Right lobe of liver (tissue), 6 donors: Measurements from ENCODE around the gene TSPOAP1. TPM values are rescaled to one million over a fixed set of nuclear protein-coding genes. Genes with fewer than 3 reads are reported as not detected.

ENCODE experiments used
- ATAC-seq, 4 donors: fragments of 200-7000 bp; cut with Tn5 transposase; one replicate each; pipeline ENCODE4 v1.9.1; 2020; ENCODE audit warnings: mild to moderate bottlenecking in 4 of 4, moderate library complexity in 4 of 4
- DNase-seq, 3 donors: peaks; one replicate each; pipeline ENCODE4 v3.0.0-alpha.2; 2020
- H3K27ac ChIP-seq, 3 donors: fragments of 200-600 bp; one replicate each; pipeline ENCODE4 v1.8.0; 2022
- H3K27me3 ChIP-seq, 2 donors: fragments of 200-600 bp; one replicate each; pipeline ENCODE4 v1.8.0; 2022
- H3K36me3 ChIP-seq, 4 donors: fragments of 200-600 bp; sonication (generic) in 1 of 4; one replicate each; pipeline versions ENCODE4 v1.5.1 to v1.8.0; 2017 to 2022; ENCODE audit warnings: control low read depth in 1 of 4
- H3K4me1 ChIP-seq, 4 donors: fragments of 200-600 bp; sonication (generic) in 1 of 4; one replicate each; pipeline versions ENCODE4 v1.5.1 to v1.8.0; 2017 to 2022; ENCODE audit warnings: control low read depth in 1 of 4
- H3K4me3 ChIP-seq, 3 donors: fragments of 200-600 bp; one replicate each; pipeline ENCODE4 v1.8.0; 2022
- H3K9me3 ChIP-seq, 4 donors: fragments of 200-600 bp; sonication (generic) in 1 of 4; one replicate each; pipeline versions ENCODE4 v1.5.1 to v1.8.0; 2017 to 2022; ENCODE audit warnings: control low read depth in 1 of 4
- CTCF ChIP-seq, 4 donors: fragments of 200-600 bp in 3 of 4; fragments of 450-650 bp in 1 of 4; IDR thresholded peaks; one replicate each; pipeline versions ENCODE4 v1.5.1 to v1.8.0; 2016 to 2022; ENCODE audit warnings: antibody characterized with exemption in 4 of 4, mild to moderate bottlenecking in 2 of 4
- POLR2A ChIP-seq: fragments of 450-650 bp; IDR thresholded peaks from one replicate; pipeline ENCODE4 v1.6.1; 2017; ENCODE audit warnings: antibody characterized with exemption, mild to moderate bottlenecking
- WGBS: methylation state at CpG from one replicate; pipeline ENCODE4 v1.1.6; 2018; ENCODE audit warnings: low coverage, low lambda C conversion rate; ENCODE audit not compliant: insufficient coverage; ENCODE audit errors: missing lambda C conversion rate; 5-methylcytosine and 5-hydroxymethylcytosine counted together
- intact Hi-C, 2 donors: fragments of 100-400 bp; cut with DNase I; formaldehyde crosslinking; loops; one replicate each; pipeline versions ENCODE4 v1.11.2 to v1.14.1; 2022
- microRNA counts: library from miRNA; unstranded; fragments of <30 nt; microRNA quantifications from one replicate; lab custom pipeline; 2016
- microRNA-seq, 2 donors: library from miRNA; unstranded; fragments of <30 nt; microRNA quantifications; one replicate each; pipeline ENCODE4, GENCODE V29; 2019 to 2020
- small RNA-seq, 2 experiments: library from RNA; depleted of rRNA; stranded (forward); fragments of <200 nt; gene quantifications; one replicate each; pipeline ENCODE3, GENCODE V24; 2016
- total RNA-seq, 6 experiments: library from RNA; depleted of rRNA in 2 of 6; stranded (reverse); fragments of >200 nt in 2 of 6; fragmentation: NEBNext Ultra II Directional in 3 of 6; extraction: Animal tissue kit (Norgen Biotek cat#: 25700) in 3 of 6; gene quantifications; one replicate each; pipeline versions ENCODE4 v1.1.0 to v1.2.4, GENCODE V29; 2016 to 2023
- donor health status: DM: no; HTN: yes; CAD: no.
- donor health status: DM: no; HTN: no; CAD: no.
- donor health status: DM: no; HTN: no; CAD: no.
- donor health status: DM: no; HTN: yes; CAD: no.
- donor health status: DM: no; HTN: yes; CAD: no.

TSPOAP1 gene
- total RNA-seq, 6 experiments from 2014 or later = 0.87 to 8.3 (median 3.8) TPM

DNA sequence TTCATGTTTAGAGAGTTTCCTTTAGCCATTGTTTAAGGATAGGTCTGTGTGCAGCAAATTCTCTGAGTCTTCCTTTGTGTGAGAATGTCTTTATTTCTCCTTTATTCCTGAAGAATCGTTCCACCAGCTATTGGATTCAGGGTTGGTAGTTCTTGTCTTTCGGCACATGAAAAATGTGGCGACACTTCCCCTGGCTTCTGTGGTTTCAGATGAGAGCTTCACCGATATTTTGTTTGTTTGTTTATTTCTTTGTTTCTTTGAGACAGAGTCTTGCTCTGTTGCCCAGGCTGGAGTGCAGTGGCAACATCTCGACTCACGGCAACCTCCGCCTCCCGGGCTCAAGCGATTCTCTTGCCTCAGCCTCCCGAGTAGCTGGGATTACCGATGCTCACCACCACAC, 66.4 kb downstream of the TSPOAP1 start:
- DNase-seq (no peak), ATAC-seq (no peak)
- Histone ChIP-seq H3K9me3 (no peaks in the 10 kb centered on the region), H3K27me3 (no peaks in the 10 kb centered on the region), H3K4me1 (no peaks in the 10 kb centered on the region), H3K36me3 (no peaks in the 10 kb centered on the region), H3K4me3 (no peak overlapping the region), H3K27ac (no peak overlapping the region)
- WGBS = 75% methylated on average over 10 of the region's 11 CpGs
- TF ChIP-seq POLR2A (no peak), CTCF (IDR thresholded peaks at IDR 0.05) (no peak)
- intact Hi-C loops = no loop called here

- 23% methylated on average over 2 of the region's 8 CpGs for WGBS
- no peaks in the 10 kb centered on the region for H3K27me3 ChIP-seq
- H3K27ac ChIP-seq = no peak overlapping the region
- no peak for TF ChIP-seq CTCF (IDR thresholded peaks at IDR 0.05)
- ATAC-seq (peak in 1 of 4 donors; percentile 40), DNase-seq (no peak)
- no peaks in the 10 kb centered on the region for H3K9me3 ChIP-seq
- H3K4me1 ChIP-seq = peaks cover 0 to under 1% (median 0%) of the 10 kb centered on the region in 4 donors
- no peaks in the 10 kb centered on the region for H3K36me3 ChIP-seq
- intact Hi-C loops = no loop called here
- no peak overlapping the region for H3K4me3 ChIP-seq
Observed at GRCh38 chr17:58254803-58255202, 73.8 kb downstream of the TSPOAP1 start.

DNA sequence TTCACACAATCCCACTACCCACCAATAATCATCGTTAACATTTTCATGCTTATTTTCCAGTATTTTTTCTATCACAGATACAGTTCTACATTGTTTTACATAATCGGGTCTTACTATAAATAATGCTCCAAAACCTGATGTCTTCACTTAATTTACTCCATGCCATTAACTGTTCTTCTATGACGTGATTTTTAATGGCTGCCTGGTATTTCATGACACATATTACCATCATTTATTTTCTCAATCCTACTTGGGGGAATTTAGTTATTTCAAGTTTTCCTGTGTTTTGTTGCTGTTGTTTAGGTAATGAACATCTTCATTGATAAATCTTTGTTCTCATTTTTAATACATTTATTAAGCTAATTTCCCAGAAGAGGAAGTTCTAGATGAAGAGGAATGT, 75.5 kb downstream of the TSPOAP1 start:
- intact Hi-C loops = no loop called here
- Histone ChIP-seq H3K27me3 (no peaks in the 10 kb centered on the region), H3K9me3 (no peaks in the 10 kb centered on the region), H3K27ac (no peak overlapping the region), H3K4me1 (peaks cover 0 to 5% (median 1%) of the 10 kb centered on the region in 4 donors), H3K4me3 (no peak overlapping the region), H3K36me3 (no peaks in the 10 kb centered on the region)
- 63% methylated on average over 3 of the region's 3 CpGs for WGBS
- DNase-seq (no peak), ATAC-seq (no peak)
- no peak for TF ChIP-seq POLR2A
- TF ChIP-seq CTCF (IDR thresholded peaks at IDR 0.05) = no peak

DNA sequence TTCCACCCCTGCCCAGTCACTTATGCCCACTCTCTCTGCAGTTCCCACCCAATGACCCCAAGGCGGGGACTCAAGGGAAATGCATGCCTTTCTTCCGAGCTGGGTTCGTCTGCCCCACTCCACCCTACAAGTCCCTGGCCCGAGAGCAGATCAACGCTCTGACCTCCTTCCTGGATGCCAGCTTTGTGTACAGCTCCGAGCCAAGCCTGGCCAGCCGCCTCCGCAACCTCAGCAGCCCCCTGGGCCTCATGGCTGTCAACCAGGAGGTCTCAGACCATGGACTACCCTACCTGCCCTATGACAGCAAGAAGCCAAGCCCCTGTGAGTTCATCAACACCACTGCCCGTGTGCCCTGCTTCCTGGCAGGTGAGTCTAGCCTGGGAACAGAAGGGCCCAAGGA, 76.5 kb downstream of the TSPOAP1 start:
- peaks cover 0 to 5% (median 1%) of the 10 kb centered on the region in 4 donors for H3K4me1 ChIP-seq
- H3K9me3 ChIP-seq = no peaks in the 10 kb centered on the region
- DNase-seq = no peak
- no peak overlapping the region for H3K4me3 ChIP-seq
- H3K27ac ChIP-seq = no peak overlapping the region
- intact Hi-C loops = no loop called here
- TF ChIP-seq CTCF (IDR thresholded peaks at IDR 0.05) (no peak), POLR2A (no peak)
- H3K27me3 ChIP-seq = no peaks in the 10 kb centered on the region
- 50% methylated on average over 2 of the region's 9 CpGs for WGBS
- no peaks in the 10 kb centered on the region for H3K36me3 ChIP-seq
- ATAC-seq = no peak

MicroRNAs within 50 kb of the gene (microRNA counts, 767-probe panel; counts per million panel counts)
- microRNA hsa-miR-142-3p (lab: Ali Mortazavi, UCI) (8,905 counts per million, percentile 44 among the panel's probes with 10 or more counts), microRNA hsa-miR-142-5p (lab: Ali Mortazavi, UCI) (237 counts per million)

Small RNA genes within 50 kb of the gene (microRNA-seq; reads per million reads assigned to microRNA genes)
- gene MIR4736 = 0 reads per million in 2 donors

Small RNA genes within 50 kb of the gene (small RNA-seq; reads per million reads assigned to genes)
- gene MIR4736 = 0 reads per million in 2 experiments

Other genes starting within 250 kb of the TSPOAP1 start
- gene DYNLL2, start 245.4 kb downstream of the TSPOAP1 start, total RNA-seq = 10 to 100 TPM; 13.3 to 28.7 (median 17.7) TPM
- gene OR4D1, start 180.4 kb downstream of the TSPOAP1 start, total RNA-seq = not detected
- not detected for gene OR4D2, start 161.8 kb downstream of the TSPOAP1 start, total RNA-seq
- under 1 TPM in 1 of 6 experiments, not detected in 5; 0.07 TPM for gene EPX, start 136.1 kb downstream of the TSPOAP1 start, total RNA-seq
- 1 to 10 TPM; 3.3 to 9.2 (median 7.2) TPM for gene MKS1, start 109.5 kb downstream of the TSPOAP1 start, total RNA-seq
- not detected for gene LPO, start 90.2 kb downstream of the TSPOAP1 start, total RNA-seq
- 1 to 10 TPM in 2 of 6 experiments, under 1 TPM in 2, not detected in 2; 0.26 to 4.2 (median 1.9) TPM for gene MPO, start 47.9 kb downstream of the TSPOAP1 start, total RNA-seq
- 10 to 100 TPM; 24.8 to 50.9 (median 37.0) TPM for gene SUPT4H1, start 23.4 kb upstream of the TSPOAP1 start, total RNA-seq
- 10 to 100 TPM in 2 of 6 experiments, 1 to 10 TPM in 4; 1.7 to 11.5 (median 6.0) TPM for gene RNF43, start 88.7 kb upstream of the TSPOAP1 start, total RNA-seq
- under 1 TPM in 5 of 6 experiments, not detected in 1; 0.06 to 0.18 (median 0.10) TPM for gene HSF5, start 159.6 kb upstream of the TSPOAP1 start, total RNA-seq
- 100 to 1,000 TPM in 1 of 6 experiments, 10 to 100 TPM in 5; 46.4 to 101 (median 59.7) TPM for gene MTMR4, start 185.8 kb upstream of the TSPOAP1 start, total RNA-seq